ENCODE data around the gene LCTL.

- TF ChIP-seq NRF1 (IDR thresholded peaks at IDR 0.05; ENCODE audit: low read depth, low read length): no peak
- TF ChIP-seq EP300 (IDR thresholded peaks at IDR 0.05; ENCODE audit: borderline replicate concordance in 1 of 2, low read depth in 2 of 2, low read length in 2 of 2): no peak
- TF ChIP-seq, protein P1, sequence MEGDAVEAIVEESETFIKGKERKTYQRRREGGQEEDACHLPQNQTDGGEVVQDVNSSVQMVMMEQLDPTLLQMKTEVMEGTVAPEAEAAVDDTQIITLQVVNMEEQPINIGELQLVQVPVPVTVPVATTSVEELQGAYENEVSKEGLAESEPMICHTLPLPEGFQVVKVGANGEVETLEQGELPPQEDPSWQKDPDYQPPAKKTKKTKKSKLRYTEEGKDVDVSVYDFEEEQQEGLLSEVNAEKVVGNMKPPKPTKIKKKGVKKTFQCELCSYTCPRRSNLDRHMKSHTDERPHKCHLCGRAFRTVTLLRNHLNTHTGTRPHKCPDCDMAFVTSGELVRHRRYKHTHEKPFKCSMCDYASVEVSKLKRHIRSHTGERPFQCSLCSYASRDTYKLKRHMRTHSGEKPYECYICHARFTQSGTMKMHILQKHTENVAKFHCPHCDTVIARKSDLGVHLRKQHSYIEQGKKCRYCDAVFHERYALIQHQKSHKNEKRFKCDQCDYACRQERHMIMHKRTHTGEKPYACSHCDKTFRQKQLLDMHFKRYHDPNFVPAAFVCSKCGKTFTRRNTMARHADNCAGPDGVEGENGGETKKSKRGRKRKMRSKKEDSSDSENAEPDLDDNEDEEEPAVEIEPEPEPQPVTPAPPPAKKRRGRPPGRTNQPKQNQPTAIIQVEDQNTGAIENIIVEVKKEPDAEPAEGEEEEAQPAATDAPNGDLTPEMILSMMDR (IDR thresholded peaks at IDR 0.05; ENCODE audit: control extremely low read depth in 1 of 3, insufficient read depth in 1 of 3, low read depth in 1 of 3, low read length in 3 of 3): no peak
- TF ChIP-seq YY1 (IDR thresholded peaks at IDR 0.05; ENCODE audit: low read depth, low read length): no peak
Measured at GRCh38 chr15:66581972-66582537, 16.3 kb upstream of the LCTL start.

Measured in H1 (cell line).